ENCODE measurements around the gene TAX1BP1. TPM values are rescaled to one million over a fixed set of nuclear protein-coding genes. Genes with fewer than 3 reads are reported as not detected.

TAX1BP1 gene
- polyA plus RNA-seq, 1 donor (not counting 4 experiments of a cell fraction or from before 2014, with no cell fraction given), result 102 TPM

GRCh38 chr7:27788437-27788836, 48.5 kb downstream of the TAX1BP1 start:
- Histone ChIP-seq H3K4me3 (ENCODE audit: control insufficient read depth in 2 of 3, extremely low read depth in 1 of 3, insufficient read depth in 2 of 3, low read depth in 1 of 3, low read length in 3 of 3) (no peak overlapping the region), H3K4me1 (ENCODE audit: control insufficient read depth, extremely low read depth, insufficient read depth, low read length) (peaks cover under 1% of the 10 kb centered on the region), H3K36me3 (ENCODE audit: control insufficient read depth in 2 of 2, extremely low read depth in 1 of 2, insufficient read depth in 2 of 2, low read length in 2 of 2) (peaks cover 4 to 16% of the 10 kb centered on the region in 2 experiments), H3K27me3 (ENCODE audit: control insufficient read depth, extremely low read depth, insufficient read depth, low read length) (no peaks in the 10 kb centered on the region), H3K9me3 (ENCODE audit: control insufficient read depth, low read depth, low read length) (no peaks in the 10 kb centered on the region), H2AFZ (ENCODE audit: control insufficient read depth, low read length) (no peak overlapping the region), H3K79me2 (ENCODE audit: control insufficient read depth, insufficient read depth, low read length) (no peaks in the 10 kb centered on the region), H3K9ac (ENCODE audit: control insufficient read depth, extremely low read depth, insufficient read depth, low read length) (no peak overlapping the region), H3K4me2 (ENCODE audit: control insufficient read depth, extremely low read depth, insufficient read depth, low read depth, low read length) (no peak overlapping the region), H4K20me1 (ENCODE audit: control insufficient read depth, extremely low read depth, insufficient read depth, low read length) (no peaks in the 10 kb centered on the region), H3K27ac (ENCODE audit: control insufficient read depth, insufficient read depth, low read length) (no peak overlapping the region), H3K9me1 (ENCODE audit: control insufficient read depth, extremely low read depth, insufficient read depth, low read length) (no peaks in the 10 kb centered on the region)
- no peak for DNase-seq (ENCODE audit: low read depth, low spot score)
- TF ChIP-seq CTCF (optimal IDR thresholded peaks at IDR 0.05 in 1 of 3, IDR thresholded peaks at IDR 0.05 in 1 of 3, conservative IDR thresholded peaks at IDR 0.05 in 1 of 3; ENCODE audit: extremely low read depth in 1 of 3, insufficient read depth in 2 of 3, low read length in 3 of 3) (no peak), EZH2 (IDR thresholded peaks at IDR 0.05; ENCODE audit: low read length) (no peak)
- dilution Hi-C loops (cut with MboI; ENCODE audit: extremely low pct_ligation_motif_present, low sequenced_read_pairs), result no loop called here
- FAIRE-seq, result no peak

DNA sequence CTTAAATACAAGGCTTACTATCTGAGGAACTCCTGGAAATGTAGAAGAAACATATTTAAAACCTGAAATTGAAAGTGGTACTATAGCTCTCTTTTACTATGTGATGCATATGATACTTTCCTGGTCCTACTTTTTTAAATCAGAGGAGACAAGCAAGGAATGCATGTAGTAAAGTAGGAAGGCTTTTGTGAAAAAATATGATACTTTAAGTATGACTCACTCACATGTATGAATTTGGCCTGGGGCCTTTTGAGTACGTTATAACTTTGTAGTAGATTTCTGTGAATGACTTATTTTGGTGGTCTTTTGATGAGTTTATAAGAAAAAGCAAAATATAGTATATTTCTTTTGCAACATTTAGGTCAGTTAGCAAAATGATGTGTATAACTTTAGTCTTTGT, 53.8 kb downstream of the TAX1BP1 start:
- FAIRE-seq (no peak), DNase-seq (ENCODE audit: low read depth, low spot score) (no peak)
- Histone ChIP-seq H3K27ac (ENCODE audit: control insufficient read depth, insufficient read depth, low read length) (no peak overlapping the region), H3K9me3 (ENCODE audit: control insufficient read depth, low read depth, low read length) (no peaks in the 10 kb centered on the region), H3K9ac (ENCODE audit: control insufficient read depth, extremely low read depth, insufficient read depth, low read length) (no peak overlapping the region), H2AFZ (ENCODE audit: control insufficient read depth, low read length) (no peak overlapping the region), H3K4me2 (ENCODE audit: control insufficient read depth, extremely low read depth, insufficient read depth, low read depth, low read length) (no peak overlapping the region), H3K27me3 (ENCODE audit: control insufficient read depth, extremely low read depth, insufficient read depth, low read length) (no peaks in the 10 kb centered on the region), H4K20me1 (ENCODE audit: control insufficient read depth, extremely low read depth, insufficient read depth, low read length) (no peaks in the 10 kb centered on the region), H3K4me3 (ENCODE audit: control insufficient read depth in 2 of 3, extremely low read depth in 1 of 3, insufficient read depth in 2 of 3, low read depth in 1 of 3, low read length in 3 of 3) (no peak overlapping the region), H3K4me1 (ENCODE audit: control insufficient read depth, extremely low read depth, insufficient read depth, low read length) (peaks cover 5% of the 10 kb centered on the region), H3K79me2 (ENCODE audit: control insufficient read depth, insufficient read depth, low read length) (no peaks in the 10 kb centered on the region), H3K9me1 (ENCODE audit: control insufficient read depth, extremely low read depth, insufficient read depth, low read length) (no peaks in the 10 kb centered on the region), H3K36me3 (ENCODE audit: control insufficient read depth in 2 of 2, extremely low read depth in 1 of 2, insufficient read depth in 2 of 2, low read length in 2 of 2) (peaks cover 0 to 13% of the 10 kb centered on the region in 2 experiments)
- dilution Hi-C loops (cut with MboI; ENCODE audit: extremely low pct_ligation_motif_present, low sequenced_read_pairs), result no loop called here
- no peak for TF ChIP-seq CTCF (optimal IDR thresholded peaks at IDR 0.05 in 1 of 3, IDR thresholded peaks at IDR 0.05 in 1 of 3, conservative IDR thresholded peaks at IDR 0.05 in 1 of 3; ENCODE audit: extremely low read depth in 1 of 3, insufficient read depth in 2 of 3, low read length in 3 of 3)
- no peak for TF ChIP-seq EZH2 (IDR thresholded peaks at IDR 0.05; ENCODE audit: low read length)
